Lower lobe of right lung (tissue), 2 donors: ENCODE results near the gene C1orf115. TPM values are rescaled to one million over a fixed set of nuclear protein-coding genes. Genes with fewer than 3 reads are reported as not detected.
"Not testable (repeated sequence)": the region's sequence is repeated elsewhere in the genome, so short reads cannot be mapped to it uniquely, and the experiment has no call there.

Experiments used
- ATAC-seq, 2 donors: fragments of 200-7000 bp; cut with Tn5 transposase; one replicate each; pipeline ENCODE4 v1.9.1; 2020 to 2022; ENCODE audit warnings: mild to moderate bottlenecking in 2 of 2, moderate library complexity in 2 of 2
- DNase-seq: peaks from one replicate; pipeline ENCODE4 v3.0.0-alpha.2; 2020
- H3K27ac ChIP-seq: fragments of 200-600 bp; one replicate; pipeline ENCODE4 v1.8.0; 2022
- H3K27me3 ChIP-seq: fragments of 200-600 bp; one replicate; pipeline ENCODE4 v1.8.0; 2022; ENCODE audit warnings: low read depth
- H3K36me3 ChIP-seq: fragments of 200-600 bp; one replicate; pipeline ENCODE4 v1.8.0; 2022; ENCODE audit warnings: mild to moderate bottlenecking
- H3K4me1 ChIP-seq: fragments of 200-600 bp; one replicate; pipeline ENCODE4 v1.8.0; 2022
- H3K4me3 ChIP-seq: fragments of 200-600 bp; one replicate; pipeline ENCODE4 v1.8.0; 2022; ENCODE audit warnings: mild to moderate bottlenecking
- H3K9me3 ChIP-seq: fragments of 200-600 bp; one replicate; pipeline ENCODE4 v1.8.0; 2022
- CTCF ChIP-seq: fragments of 200-600 bp; IDR thresholded peaks from one replicate; pipeline ENCODE4 v1.8.0; 2022; ENCODE audit warnings: antibody characterized with exemption, mild to moderate bottlenecking
- intact Hi-C: fragments of 100-400 bp; cut with DNase I; formaldehyde crosslinking; loops from one replicate; pipeline ENCODE4 v1.11.0; 2022
- total RNA-seq: library from RNA; stranded (reverse); fragmentation: NEBNext Ultra II Directional; extraction: Animal tissue kit (Norgen Biotek cat#: 25700); gene quantifications from one replicate; pipeline ENCODE4 v1.2.1, GENCODE V29; 2021
- donor health status: DM: no; HTN: yes; CAD: no; lungs with severe emphysema.

Gene C1orf115
- total RNA-seq, 1 donor from 2014 or later = 26.3 TPM

- peak; percentile 94 to 95 for ATAC-seq
- peak; percentile 66 for DNase-seq
- TF ChIP-seq CTCF = peak; percentile 82
- Histone ChIP-seq H3K27me3 (no peaks in the 10 kb centered on the region), H3K27ac (peak overlapping the region; percentile 81), H3K4me3 (peak overlapping the region; percentile 36), H3K36me3 (no peaks in the 10 kb centered on the region), H3K9me3 (no peaks in the 10 kb centered on the region), H3K4me1 (peaks cover 29% of the 10 kb centered on the region)
- intact Hi-C loops = no loop called here
Observed at GRCh38 chr1:220733086-220733601, 43.0 kb downstream of the C1orf115 start.

GRCh38 chr1:220734571-220735326 lies 44.6 kb downstream of the C1orf115 start:
- no peaks in the 10 kb centered on the region for H3K36me3 ChIP-seq
- ATAC-seq = peak; percentile 82 to 89
- no peaks in the 10 kb centered on the region for H3K9me3 ChIP-seq
- no peak overlapping the region for H3K4me3 ChIP-seq
- peak overlapping the region; percentile 10 for H3K27ac ChIP-seq
- no peaks in the 10 kb centered on the region for H3K27me3 ChIP-seq
- TF ChIP-seq CTCF = no peak
- DNase-seq = no peak
- intact Hi-C loops = no loop called here
- peaks cover 29% of the 10 kb centered on the region for H3K4me1 ChIP-seq

- H3K27me3 ChIP-seq, DNase-seq, H3K36me3 ChIP-seq, intact Hi-C loops, H3K9me3 ChIP-seq, H3K4me3 ChIP-seq, H3K27ac ChIP-seq, ATAC-seq: not testable (repeated sequence)
- peaks cover 29% of the 10 kb centered on the region for H3K4me1 ChIP-seq
Observed at GRCh38 chr1:220736283-220736682, 46.1 kb downstream of the C1orf115 start.

- H3K9me3 ChIP-seq = no peaks in the 10 kb centered on the region
- no peak for DNase-seq
- no peaks in the 10 kb centered on the region for H3K4me1 ChIP-seq
- intact Hi-C loops = no loop called here
- H3K27ac ChIP-seq = no peak overlapping the region
- no peaks in the 10 kb centered on the region for H3K27me3 ChIP-seq
- no peak for TF ChIP-seq CTCF
- H3K4me3 ChIP-seq = no peak overlapping the region
- ATAC-seq = no peak
- no peaks in the 10 kb centered on the region for H3K36me3 ChIP-seq
Observed at GRCh38 chr1:220741349-220741748, 51.2 kb downstream of the C1orf115 start.

GRCh38 chr1:220741825-220742224 lies 51.7 kb downstream of the C1orf115 start:
- H3K4me3 ChIP-seq = no peak overlapping the region
- no peaks in the 10 kb centered on the region for H3K4me1 ChIP-seq
- H3K36me3 ChIP-seq = no peaks in the 10 kb centered on the region
- no peaks in the 10 kb centered on the region for H3K27me3 ChIP-seq
- H3K9me3 ChIP-seq = no peaks in the 10 kb centered on the region
- intact Hi-C loops = no loop called here
- DNase-seq = no peak
- no peak for TF ChIP-seq CTCF
- ATAC-seq = no peak
- no peak overlapping the region for H3K27ac ChIP-seq

GRCh38 chr1:220742520-220742919 lies 52.4 kb downstream of the C1orf115 start:
- DNase-seq = no peak
- intact Hi-C loops = no loop called here
- no peak for TF ChIP-seq CTCF

More at GRCh38 chr1:220742520-220742919, 52.4 kb downstream of the C1orf115 start:
- peaks cover 6% of the 10 kb centered on the region for H3K4me1 ChIP-seq
- ATAC-seq = no peak
- no peak overlapping the region for H3K27ac ChIP-seq
- no peaks in the 10 kb centered on the region for H3K36me3 ChIP-seq
- H3K9me3 ChIP-seq = no peaks in the 10 kb centered on the region
- H3K4me3 ChIP-seq = no peak overlapping the region
- H3K27me3 ChIP-seq = no peaks in the 10 kb centered on the region
